Measurements from ENCODE around the gene MAGEA3. TPM values are rescaled to one million over a fixed set of nuclear protein-coding genes. Genes with fewer than 3 reads are reported as not detected.

The MAGEA3 gene, protein sequence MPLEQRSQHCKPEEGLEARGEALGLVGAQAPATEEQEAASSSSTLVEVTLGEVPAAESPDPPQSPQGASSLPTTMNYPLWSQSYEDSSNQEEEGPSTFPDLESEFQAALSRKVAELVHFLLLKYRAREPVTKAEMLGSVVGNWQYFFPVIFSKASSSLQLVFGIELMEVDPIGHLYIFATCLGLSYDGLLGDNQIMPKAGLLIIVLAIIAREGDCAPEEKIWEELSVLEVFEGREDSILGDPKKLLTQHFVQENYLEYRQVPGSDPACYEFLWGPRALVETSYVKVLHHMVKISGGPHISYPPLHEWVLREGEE
- total RNA-seq (2022; extraction: Qiagen RNA extraction; ENCODE audit: low read depth), result 2.8 to 5.4 TPM (median 3.4 TPM) in 5 replicates

GRCh38 chrX:152697952-152698931 is at the start of gene MAGEA3:
Gene MAGEA3 (plus strand): TSS chrX:152698794. CDS start chrX:152700833, 2,039 bp downstream.

GRCh38 chrX:152709173-152709572 is 10.6 kb downstream of the MAGEA3 start, which contains the start of gene CSAG2:
Gene CSAG2 (minus strand): TSS chrX:152709273. CDS start chrX:152709112, 161 bp downstream.

DNA sequence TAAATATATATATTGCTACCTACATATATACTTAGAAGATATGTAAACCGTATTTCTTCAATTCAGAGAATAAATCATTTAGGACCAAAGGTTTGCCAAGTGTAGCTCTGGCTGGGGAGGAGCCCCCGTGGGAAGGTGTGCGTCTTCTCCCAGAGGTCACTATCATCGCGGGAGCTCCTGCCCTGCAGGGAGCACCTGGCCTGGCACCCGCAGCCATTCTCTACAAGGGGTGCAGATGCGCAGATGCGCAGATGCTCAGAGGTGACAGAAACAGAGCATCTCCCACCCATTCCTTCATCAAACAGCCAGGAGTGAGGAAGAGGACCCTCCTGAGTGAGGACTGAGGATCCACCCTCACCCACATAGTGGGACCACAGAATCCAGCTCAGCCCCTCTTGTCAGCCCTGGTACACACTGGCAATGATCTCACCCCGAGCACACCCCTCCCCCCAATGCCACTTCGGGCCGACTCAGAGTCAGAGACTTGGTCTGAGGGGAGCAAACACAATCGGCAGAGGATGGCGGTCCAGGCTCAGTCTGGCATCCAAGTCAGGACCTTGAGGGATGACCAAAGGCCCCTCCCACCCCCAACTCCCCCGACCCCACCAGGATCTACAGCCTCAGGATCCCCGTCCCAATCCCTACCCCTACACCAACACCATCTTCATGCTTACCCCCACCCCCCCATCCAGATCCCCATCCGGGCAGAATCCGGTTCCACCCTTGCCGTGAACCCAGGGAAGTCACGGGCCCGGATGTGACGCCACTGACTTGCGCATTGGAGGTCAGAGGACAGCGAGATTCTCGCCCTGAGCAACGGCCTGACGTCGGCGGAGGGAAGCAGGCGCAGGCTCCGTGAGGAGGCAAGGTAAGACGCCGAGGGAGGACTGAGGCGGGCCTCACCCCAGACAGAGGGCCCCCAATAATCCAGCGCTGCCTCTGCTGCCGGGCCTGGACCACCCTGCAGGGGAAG is 15.5 kb downstream of the MAGEA3 start, which contains the start of gene MAGEA2B:
Gene MAGEA2B (plus strand): TSS at position 814 of the 973 bp plus-strand sequence. CDS start 2,479 bp downstream, outside the sequence.

GRCh38 chrX:152733261-152733975 is 34.8 kb downstream of the MAGEA3 start, which contains the start of the genes CSAG1 and MAGEA12:
Gene CSAG1 (minus strand): TSS chrX:152733721. CDS start chrX:152732460, 1,261 bp downstream.
Gene MAGEA12 (plus strand): TSS chrX:152733757. CDS start chrX:152736162, 2,405 bp downstream.

Other genes starting within 250 kb of the MAGEA3 start
- gene GABRA3, start 247.5 kb upstream of the MAGEA3 start, total RNA-seq (2022; extraction: Qiagen RNA extraction; ENCODE audit: low read depth), result 0.28 to 0.53 TPM (median 0.45 TPM) in 5 replicates
- gene GABRQ, start 60.9 kb upstream of the MAGEA3 start, total RNA-seq (2022; extraction: Qiagen RNA extraction; ENCODE audit: low read depth), result 0.22 to 0.27 TPM (median 0.24 TPM) in 5 replicates
- not detected in 5 replicates for gene CSAG2, start 10.5 kb downstream of the MAGEA3 start, total RNA-seq (2022; extraction: Qiagen RNA extraction; ENCODE audit: low read depth)
- 0.12 TPM in 1 of 5 replicates, not detected in the others for gene MAGEA2B, start 15.8 kb downstream of the MAGEA3 start, total RNA-seq (2022; extraction: Qiagen RNA extraction; ENCODE audit: low read depth)
- gene CSAG1, start 34.9 kb downstream of the MAGEA3 start, total RNA-seq (2022; extraction: Qiagen RNA extraction; ENCODE audit: low read depth), result 0.18 to 0.38 TPM (median 0.30 TPM) in 4 of 5 replicates, not detected in the other
- gene MAGEA12, start 35.0 kb downstream of the MAGEA3 start, total RNA-seq (2022; extraction: Qiagen RNA extraction; ENCODE audit: low read depth), result 0.15 to 0.24 TPM (median 0.17 TPM) in 5 replicates
- gene MAGEA2, start 55.0 kb downstream of the MAGEA3 start, total RNA-seq (2022; extraction: Qiagen RNA extraction; ENCODE audit: low read depth), result 0.07 to 0.13 TPM (median 0.09 TPM) in 3 of 5 replicates, not detected in the others
- not detected in 5 replicates for gene CSAG3, start 60.4 kb downstream of the MAGEA3 start, total RNA-seq (2022; extraction: Qiagen RNA extraction; ENCODE audit: low read depth)
- gene MAGEA6, start 70.9 kb downstream of the MAGEA3 start, total RNA-seq (2022; extraction: Qiagen RNA extraction; ENCODE audit: low read depth), result 11.6 to 13.0 TPM (median 12.7 TPM) in 5 replicates
- gene CETN2, start 132.0 kb downstream of the MAGEA3 start, total RNA-seq (2022; extraction: Qiagen RNA extraction; ENCODE audit: low read depth), result 68.5 to 78.5 TPM (median 73.4 TPM) in 5 replicates
- 39.7 to 43.4 TPM (median 41.6 TPM) in 5 replicates for gene NSDHL, start 132.3 kb downstream of the MAGEA3 start, total RNA-seq (2022; extraction: Qiagen RNA extraction; ENCODE audit: low read depth)
- 6.3 to 8.1 TPM (median 7.4 TPM) in 5 replicates for gene ZNF185, start 199.3 kb downstream of the MAGEA3 start, total RNA-seq (2022; extraction: Qiagen RNA extraction; ENCODE audit: low read depth)